K562 (cell line): Measurements from ENCODE around the gene MEX3A. TPM values are rescaled to one million over a fixed set of nuclear protein-coding genes. Genes with fewer than 3 reads are reported as not detected.
A peak's percentile ranks its signal among the peaks of the same experiment; 100 is the strongest.

ENCODE experiments used
- ATAC-seq: fragments of 200-7000 bp; cut with Tn5 transposase; 3 replicates; pipeline ENCODE4 v1.9.1; 2020; ENCODE audit warnings: moderate library complexity
- BruUV-seq: library from RNA; stranded (reverse); fragments of 400-500 nt; replicated peaks from 2 replicates; lab custom pipeline; 2021; lab: Mats Ljungman, UMichigan
- CTCF ChIA-PET: fragments of 300-600 bp; formaldehyde crosslinking; extraction: SDS; loops from one replicate; lab custom pipeline; 2021; ENCODE audit warnings: low intra/inter-chr PET ratio; lab: Yijun Ruan, JAX
- POLR2A ChIA-PET: fragments of 300-600, 350-650 bp; sonication (Branson Sonifier 250); formaldehyde crosslinking; extraction: SDS; loops from one replicate; lab custom pipeline; 2021; ENCODE audit warnings: antibody characterized with exemption, inconsistent platforms; lab: Yijun Ruan, JAX
- DNase-seq, 4 experiments: peaks; one replicate each; pipeline versions ENCODE4 v3.0.0 to v3.0.0-alpha.2; 2011 to 2018; ENCODE audit warnings: low spot score in 3 of 4, mixed read lengths in 3 of 4; ENCODE audit errors: extremely low read depth in 1 of 4
- FAIRE-seq: peaks from 2 replicates; lab custom pipeline; 2011; peaks lifted over from hg19 to GRCh38; lab: Jason Lieb, UNC
- H2AFZ ChIP-seq: 2 replicates; pipeline ENCODE4 v1.6.0; 2011; ENCODE audit warnings: low read depth, low read length, control low read depth, inconsistent platforms
- H3K27ac ChIP-seq: fragments of 200-600 bp; 3 replicates; pipeline ENCODE4 v1.8.0; 2011; ENCODE audit warnings: low read depth, mild to moderate bottlenecking, control low read depth, inconsistent platforms, low read length, moderate library complexity, mixed read lengths; ENCODE audit errors: extremely low read depth
- H3K27me3 ChIP-seq, 2 experiments: fragments of 300-600 bp in 1 of 2; 2 replicates in 1 of 2; 3 replicates in 1 of 2; pipeline versions ENCODE4 v1.6.0 to v1.8.0; 2011; ENCODE audit warnings: inconsistent platforms in 2 of 2, low read length in 2 of 2, mild to moderate bottlenecking in 1 of 2, mixed read lengths in 1 of 2, moderate library complexity in 1 of 2; ENCODE audit not compliant: control insufficient read depth in 2 of 2, insufficient read depth in 2 of 2
- H3K36me3 ChIP-seq: fragments of 300-600 bp; 3 replicates; pipeline ENCODE4 v1.8.0; 2011; ENCODE audit warnings: mild to moderate bottlenecking, low read length, inconsistent platforms; ENCODE audit not compliant: control insufficient read depth, insufficient read depth
- H3K4me1 ChIP-seq, 2 experiments: fragments of 200-600 bp in 1 of 2; replicated peaks in 1 of 2; 2 replicates in 1 of 2; 3 replicates in 1 of 2; pipeline versions ENCODE4 v1.5.1 to v1.8.0; 2011; ENCODE audit warnings: inconsistent platforms in 2 of 2, low read length in 2 of 2, mild to moderate bottlenecking in 1 of 2, mixed read lengths in 1 of 2, moderate library complexity in 1 of 2; ENCODE audit not compliant: control insufficient read depth in 2 of 2, insufficient read depth in 2 of 2
- H3K4me2 ChIP-seq: 2 replicates; pipeline ENCODE4 v1.6.1; 2011; ENCODE audit warnings: low read length, control low read depth, inconsistent platforms, mixed read lengths; ENCODE audit not compliant: insufficient read depth
- H3K4me3 ChIP-seq: fragments of 200-600 bp; sonication (generic), shearing (Covaris generic); 2 replicates; pipeline ENCODE4 v1.5.1; 2016; ENCODE audit warnings: control low read depth, inconsistent platforms
- H3K79me2 ChIP-seq: fragments of 200-600 bp; 3 replicates; pipeline ENCODE4 v1.8.0; 2011; ENCODE audit warnings: low read length, inconsistent platforms; ENCODE audit not compliant: control insufficient read depth, insufficient read depth
- H3K9ac ChIP-seq, 2 experiments: 2 replicates each; pipeline versions ENCODE4 v1.6.0 to v1.6.1; 2011; ENCODE audit warnings: low read depth in 2 of 2, low read length in 2 of 2, control low read depth in 1 of 2, inconsistent platforms in 1 of 2, mild to moderate bottlenecking in 1 of 2, mixed read lengths in 1 of 2; ENCODE audit not compliant: insufficient read depth in 1 of 2
- H3K9me1 ChIP-seq: one replicate; pipeline ENCODE4 v1.6.0; 2011; ENCODE audit warnings: inconsistent platforms, mild to moderate bottlenecking, low read length, moderate library complexity; ENCODE audit not compliant: control insufficient read depth, insufficient read depth
- H3K9me3 ChIP-seq: replicated peaks from 2 replicates; pipeline ENCODE4 v1.5.1; 2011; ENCODE audit warnings: low read depth, low read length, inconsistent platforms; ENCODE audit not compliant: control insufficient read depth, insufficient read depth
- H4K20me1 ChIP-seq: replicated peaks from 2 replicates; pipeline ENCODE4 v1.6.1; 2011; ENCODE audit warnings: low read length, inconsistent platforms, mixed read lengths; ENCODE audit not compliant: control insufficient read depth, insufficient read depth
- TAL1 ChIP-seq: fragments of 450-650 bp; IDR thresholded peaks from 2 replicates; pipeline ENCODE4 v1.6.1; 2016; ENCODE audit warnings: mild to moderate bottlenecking
- ZNF134 ChIP-seq: fragments of 250-450 bp; sonication (Bioruptor Pico); conservative IDR thresholded peaks from 2 replicates; pipeline ENCODE4 v1.4.0; 2020
- WGBS: fragments of 100-300 bp; shearing (Covaris generic); methylation state at CpG from one replicate; pipeline ENCODE4 v1.1.6; 2016; ENCODE audit warnings: low coverage, mixed read lengths; ENCODE audit not compliant: insufficient coverage; ENCODE audit errors: missing lambda C conversion rate; 5-methylcytosine and 5-hydroxymethylcytosine counted together
- in situ Hi-C: fragments of 300-500 bp; cut with MboI; formaldehyde crosslinking; loops from 4 replicates; pipeline ENCODE4 v1.15.0; 2018; ENCODE audit warnings: inconsistent platforms, mixed read lengths
- intact Hi-C: fragments of 100-400 bp; cut with micrococcal nuclease; formaldehyde crosslinking; loops from 2 replicates; pipeline ENCODE4 v1.14.2; 2022
- polyA plus RNA-seq, 8 experiments: library from polyadenylated mRNA; depleted of rRNA in 4 of 8; stranded (reverse) in 5 of 8; unstranded in 3 of 8; fragments of >200 nt; fragmentation: Nextera tagmentation in 2 of 8; fragmentation: Illumina TruSeq in 1 of 8; extraction: Ambion mirVana in 2 of 8; extraction: Trizol in 1 of 8; gene quantifications; 2 replicates each; pipeline versions ENCODE4 v1.2.1 to v1.2.3, GENCODE V29; 2011 to 2014; ENCODE audit warnings: inconsistent platforms in 1 of 8, missing spikeins in 1 of 8
- total RNA-seq, 7 experiments: library from RNA; depleted of rRNA in 6 of 7; stranded (reverse); fragments of >200 nt in 6 of 7; fragmentation: Illumina TruSeq in 2 of 7; extraction: Trizol in 2 of 7; gene quantifications; 2 replicates each; pipeline versions ENCODE4 v1.2.1 to v1.2.3, GENCODE V29; 2011 to 2021; ENCODE audit warnings: low replicate concordance in 1 of 7
- TF ChIP-seq, protein P1 (sequence below): sonication (generic); formaldehyde crosslinking; IDR thresholded peaks from 2 replicates; pipeline ENCODE4 v1.8.0; 2022; ENCODE audit warnings: missing genetic modification reagents, mild to moderate bottlenecking, moderate library complexity, borderline replicate concordance

The MEX3A gene
- total and polyA plus RNA-seq, 9 of the 15 experiments (the other 6 are each of a cell fraction or from before 2014, with no cell fraction given), result 0.36 to 13.7 (median 5.2) TPM

GRCh38 chr1:156102633-156103511 is 20.6 kb upstream of the MEX3A start:
- Histone ChIP-seq H3K4me3 (no peak overlapping the region), H3K4me1 (peaks cover 33 to 55% of the 10 kb centered on the region in 2 experiments), H3K79me2 (peaks cover 4% of the 10 kb centered on the region; the same call in 1 of the 3 replicates), H3K9me3 (no peaks in the 10 kb centered on the region), H3K27me3 (no peaks in the 10 kb centered on the region), H2AFZ (no peak overlapping the region), H4K20me1 (no peaks in the 10 kb centered on the region), H3K9me1 (peaks cover 7% of the 10 kb centered on the region), H3K27ac (no peak overlapping the region), H3K9ac (peak overlapping the region in 1 of 2 experiments; percentile 56; a peak in 2 of 4 replicates), H3K36me3 (no peaks in the 10 kb centered on the region), H3K4me2 (no peak overlapping the region)
- ChIA-PET CTCF (interaction anchor here (0.6 kb wide), 1 partner anchor 122 kb away, joined by 3 read pairs; no protein-coding TSS in a partner anchor), POLR2A (interaction anchor here (0.7 to 12.5 kb wide), 5 partner anchors 9 to 144 kb away, joined by 3 to 164 read pairs (median 3); partner anchors contain the start of genes LMNA and PMF1)
- intact Hi-C loops (no loop called here), in situ Hi-C loops (no loop called here)
- DNase-seq (no peak), ATAC-seq (no peak), FAIRE-seq (no peak)
- BruUV-seq, result no TSS peak
- TF ChIP-seq TAL1, result no peak
- TF ChIP-seq, protein P1, sequence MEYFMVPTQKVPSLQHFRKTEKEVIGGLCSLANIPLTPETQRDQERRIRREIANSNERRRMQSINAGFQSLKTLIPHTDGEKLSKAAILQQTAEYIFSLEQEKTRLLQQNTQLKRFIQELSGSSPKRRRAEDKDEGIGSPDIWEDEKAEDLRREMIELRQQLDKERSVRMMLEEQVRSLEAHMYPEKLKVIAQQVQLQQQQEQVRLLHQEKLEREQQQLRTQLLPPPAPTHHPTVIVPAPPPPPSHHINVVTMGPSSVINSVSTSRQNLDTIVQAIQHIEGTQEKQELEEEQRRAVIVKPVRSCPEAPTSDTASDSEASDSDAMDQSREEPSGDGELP (CRISPR knock-in tag), result 0 out of 2 replicates have a peak, but pooled peaks have one; percentile 15
- TF ChIP-seq ZNF134 (CRISPR knock-in tag), result peak; percentile 86
- WGBS, result 75% methylated on average over 14 of the region's 16 CpGs
